HG03565 (cell line): ENCODE measurements around the gene DIAPH3.

Source experiments
- ATAC-seq: cut with Tn5 transposase; IDR thresholded peaks from one replicate; pipeline ENCODE4 v1.9.1; 2021; ENCODE audit warnings: mild to moderate bottlenecking, moderate library complexity; ENCODE audit not compliant: unreplicated experiment

Gene DIAPH3

DNA sequence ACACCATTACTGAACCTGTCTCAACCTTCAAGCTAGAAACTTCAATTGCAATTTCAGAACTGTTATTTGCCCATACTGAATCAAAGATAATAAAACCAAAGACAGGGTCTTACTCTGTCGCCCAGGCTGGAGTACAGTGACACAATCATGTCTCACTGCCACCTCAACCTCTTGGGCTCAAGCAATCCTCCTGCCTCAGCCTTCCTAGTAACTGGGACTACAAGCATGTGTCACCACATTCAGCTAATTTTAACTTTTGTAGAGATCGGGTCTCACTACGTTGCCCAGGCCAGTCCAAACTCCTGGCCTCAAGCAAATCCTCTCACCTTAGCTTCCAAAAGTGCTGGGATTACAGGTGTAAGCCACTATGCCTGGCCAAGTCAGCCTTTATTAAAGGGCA, 143.4 kb downstream of the DIAPH3 start:
- ATAC-seq: no peak

DNA sequence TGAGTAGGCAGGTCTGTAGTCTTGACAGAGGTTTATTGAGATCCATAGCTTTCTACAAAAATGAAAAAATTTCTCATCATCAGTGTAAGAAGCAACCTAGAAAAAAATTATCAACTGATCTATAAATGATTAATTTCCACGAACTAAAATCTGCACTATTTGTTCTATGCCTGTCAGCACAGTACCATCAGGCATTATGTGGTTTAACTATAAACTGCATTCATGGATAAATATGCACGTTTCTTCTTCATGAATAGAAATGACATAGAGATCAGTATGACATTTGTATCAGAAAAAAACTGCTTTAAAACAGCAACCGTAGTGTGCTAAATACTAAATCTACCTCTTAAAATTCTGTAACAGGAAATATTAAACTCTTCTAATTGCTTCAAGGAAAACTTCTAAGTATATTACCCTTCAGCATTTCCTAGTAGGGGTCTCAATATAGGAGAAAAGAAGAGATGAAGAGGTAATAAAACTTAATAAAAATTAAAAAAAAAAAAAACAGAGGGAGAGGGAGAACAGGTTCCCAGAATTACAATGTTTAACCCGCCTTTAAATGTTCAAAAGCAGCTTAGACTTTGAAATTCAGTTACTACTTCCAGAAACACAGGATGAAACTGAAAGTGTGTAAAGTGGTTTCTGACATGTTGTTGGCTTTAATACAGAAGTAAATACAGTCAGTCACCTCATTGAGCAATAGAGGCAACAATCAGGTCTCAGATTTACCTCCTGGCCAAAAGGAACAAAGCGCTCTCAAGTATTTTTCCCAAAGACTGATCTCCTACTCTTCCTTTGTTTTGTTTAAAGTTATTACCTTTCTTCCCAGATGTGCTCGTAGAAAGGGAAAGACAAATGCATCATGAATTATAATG, 144.4 kb downstream of the DIAPH3 start:
- peak; percentile 66 for ATAC-seq

DNA sequence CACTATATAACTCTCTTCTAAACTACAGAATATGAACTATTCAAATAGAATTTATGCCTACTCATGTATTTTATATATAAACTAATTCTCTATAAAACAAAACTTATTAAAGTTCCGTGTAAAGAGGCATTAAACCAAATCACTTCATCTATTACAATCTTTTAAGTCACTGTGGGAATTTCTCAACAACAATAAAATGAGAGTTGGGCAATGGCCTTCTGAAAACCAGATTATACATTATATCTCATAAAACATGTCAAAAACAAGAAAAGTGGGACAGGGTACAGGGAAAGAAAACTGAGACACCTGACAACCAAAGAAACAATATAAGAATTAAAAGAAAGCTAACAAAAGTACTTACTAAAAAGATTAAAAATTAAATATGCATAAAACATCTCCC, 145.2 kb downstream of the DIAPH3 start:
- no peak for ATAC-seq

DNA sequence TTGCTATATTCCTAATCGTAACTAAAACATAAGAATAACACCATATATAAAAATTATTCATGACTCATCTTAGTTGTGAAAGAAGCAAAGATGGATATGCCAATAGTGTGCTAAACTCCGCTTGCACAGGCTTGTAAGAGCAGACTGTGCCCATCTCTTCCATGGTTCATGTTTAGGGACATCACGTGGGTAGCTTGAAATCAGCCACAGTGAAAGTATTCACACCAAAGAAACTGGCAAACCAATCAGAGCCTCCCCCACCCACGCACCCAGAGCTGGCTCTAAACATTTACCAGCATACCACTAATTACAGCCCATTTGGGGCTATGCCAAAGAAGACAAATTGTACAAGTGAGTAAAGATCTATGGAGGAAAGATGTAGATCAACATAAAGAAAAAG, 147.5 kb downstream of the DIAPH3 start:
- no peak for ATAC-seq

- ATAC-seq: no peak
These were observed 150.6 kb downstream of the DIAPH3 start for GRCh38 chr13:60013166-60013565.

GRCh38 chr13:60012488-60012887, 151.2 kb downstream of the DIAPH3 start:
- no peak for ATAC-seq

DNA sequence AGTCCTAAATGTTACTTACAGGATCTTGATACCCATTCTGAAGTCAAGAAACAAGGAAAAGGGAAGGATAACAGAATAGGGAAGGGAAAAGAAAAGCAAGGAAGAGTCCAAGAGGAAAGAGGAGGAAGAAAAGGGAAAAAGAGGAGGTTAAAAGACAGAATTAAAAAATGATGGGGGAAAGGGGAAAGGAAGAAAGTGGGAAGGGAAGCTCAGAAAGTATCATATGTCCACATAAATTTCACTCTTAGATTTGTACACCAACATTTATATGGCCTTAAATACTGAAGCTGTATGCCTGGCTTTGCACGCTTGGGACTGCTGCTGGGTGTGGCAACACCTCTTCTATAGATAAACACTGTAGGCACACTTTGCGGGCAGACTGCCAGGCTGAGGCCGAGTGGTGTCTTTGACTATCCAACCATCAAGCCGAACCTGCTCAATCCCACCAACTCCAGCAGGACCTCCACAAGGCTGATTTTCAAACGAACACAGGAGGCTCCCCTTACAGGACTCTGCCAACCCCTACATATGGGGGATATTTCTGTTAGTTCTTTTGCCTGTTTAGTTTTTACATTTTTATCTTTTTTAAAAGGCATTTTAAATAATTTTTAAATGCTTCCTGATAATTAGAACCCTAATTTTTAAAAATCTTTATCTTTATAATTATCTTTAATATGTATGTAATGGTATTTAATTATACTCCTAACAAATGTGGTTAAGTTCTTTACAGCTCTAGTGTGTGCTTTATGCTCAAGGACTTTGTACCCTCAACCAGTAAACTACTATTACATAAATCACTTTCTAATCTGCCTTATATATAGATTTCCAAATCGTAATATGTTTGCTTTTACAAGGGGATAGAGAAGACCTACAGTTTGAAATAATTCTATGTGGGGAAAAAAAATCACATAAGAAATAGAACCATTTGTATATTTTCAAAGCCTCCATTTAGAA, 154.2 kb downstream of the DIAPH3 start:
- no peak for ATAC-seq

- no peak for ATAC-seq
These were observed 161.8 kb downstream of the DIAPH3 start for GRCh38 chr13:60001889-60002288.

DNA sequence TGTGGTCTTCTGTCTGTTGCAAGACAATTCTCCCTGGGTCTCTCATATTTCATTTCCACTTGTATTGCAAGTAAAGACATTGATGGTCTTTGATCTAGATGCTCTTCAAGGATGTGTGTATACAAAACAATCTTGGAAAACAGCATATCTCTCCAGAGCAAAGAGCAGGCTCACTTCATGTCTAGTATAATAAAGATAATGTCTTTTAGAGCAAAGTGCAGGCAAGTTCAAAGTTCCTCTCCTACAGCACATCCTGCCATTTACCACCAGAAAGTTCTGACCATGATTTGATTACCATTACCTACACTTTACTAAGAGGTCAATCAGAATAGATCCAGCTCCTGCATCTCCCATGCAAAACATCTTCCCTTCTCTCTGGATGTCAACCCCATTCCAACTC, 162.8 kb downstream of the DIAPH3 start:
- ATAC-seq: no peak

- ATAC-seq: no peak
These were observed 163.6 kb downstream of the DIAPH3 start for GRCh38 chr13:60000081-60000480.

DNA sequence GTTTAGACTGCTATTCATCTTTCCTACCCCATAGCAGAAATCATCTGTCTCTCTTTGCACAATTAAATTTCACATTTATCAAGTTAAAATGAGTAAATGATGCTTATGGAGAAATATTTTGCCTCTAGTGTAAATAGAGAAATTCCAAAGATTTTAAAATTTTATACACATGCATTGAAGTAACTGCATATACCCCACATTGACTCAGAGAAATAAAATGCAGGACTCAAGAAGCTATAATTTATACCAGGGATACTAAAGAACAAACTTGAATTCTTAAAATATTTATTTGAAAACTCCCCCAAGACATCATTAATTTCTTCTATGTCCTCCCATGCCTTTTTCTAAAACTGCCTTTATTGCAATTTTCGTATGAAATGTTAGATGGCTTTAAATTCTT, 165.8 kb downstream of the DIAPH3 start:
- no peak for ATAC-seq

- no peak for ATAC-seq
These were observed 167.2 kb downstream of the DIAPH3 start for GRCh38 chr13:59996461-59996980.

GRCh38 chr13:59991395-59991794, 172.3 kb downstream of the DIAPH3 start:
- ATAC-seq: no peak

GRCh38 chr13:59982631-59983382, 180.9 kb downstream of the DIAPH3 start:
- no peak for ATAC-seq

DNA sequence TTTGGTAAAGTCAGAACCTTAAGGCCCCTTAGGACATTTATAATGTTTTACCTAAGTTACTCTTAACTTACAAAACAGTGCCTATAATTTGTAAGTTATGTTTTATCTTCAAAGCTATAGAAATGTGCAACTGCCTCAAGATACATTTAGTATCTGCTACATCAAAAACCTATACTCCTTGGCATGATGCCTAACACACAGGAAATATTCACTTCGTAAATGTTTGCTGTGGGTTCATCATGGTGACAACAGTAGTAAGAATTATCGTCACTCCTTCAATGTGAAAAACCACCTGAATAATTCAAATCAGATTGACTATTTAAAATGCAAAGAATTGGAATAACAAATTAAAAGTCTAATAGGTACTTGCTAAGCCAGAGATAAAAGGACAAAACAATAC, 184.1 kb downstream of the DIAPH3 start:
- ATAC-seq: no peak

DNA sequence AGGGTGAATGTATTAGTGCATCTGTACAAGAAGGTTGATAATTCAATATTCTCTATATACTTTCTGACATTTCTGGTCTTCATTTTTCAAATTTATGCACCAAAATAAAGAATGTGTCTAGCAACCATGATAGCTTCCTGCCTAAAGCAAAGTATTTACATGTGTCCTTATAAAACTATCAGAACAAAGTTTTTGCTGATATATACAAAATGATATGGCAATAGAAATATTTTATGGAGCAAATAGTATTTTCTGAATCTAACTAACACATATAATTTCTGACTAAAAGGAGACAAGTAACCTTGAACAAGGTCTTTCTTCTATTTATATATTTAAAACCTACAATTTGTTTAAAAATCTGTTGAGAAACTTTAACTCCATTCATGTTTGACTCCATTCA, 184.9 kb downstream of the DIAPH3 start:
- ATAC-seq: no peak

DNA sequence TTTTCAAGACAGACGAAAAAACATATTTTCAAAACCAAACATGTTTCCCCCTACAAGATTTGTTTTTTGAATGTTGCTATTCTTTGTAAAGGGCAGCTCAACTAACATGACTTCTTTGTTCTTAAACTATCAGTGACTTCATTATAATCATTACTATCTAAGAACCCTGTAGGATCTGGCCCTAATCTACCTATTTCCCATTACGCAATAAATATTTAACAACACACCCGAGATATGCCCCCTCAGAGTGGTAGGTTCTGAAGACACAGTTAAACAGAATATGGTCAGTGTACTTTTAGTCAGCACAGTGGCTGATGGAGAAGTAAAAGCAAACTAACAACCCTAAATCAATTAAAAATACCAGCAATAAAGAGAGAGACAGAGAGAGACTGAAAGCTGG, 186.9 kb downstream of the DIAPH3 start:
- ATAC-seq: no peak

GRCh38 chr13:59975807-59976435, 187.8 kb downstream of the DIAPH3 start:
- ATAC-seq: no peak

DNA sequence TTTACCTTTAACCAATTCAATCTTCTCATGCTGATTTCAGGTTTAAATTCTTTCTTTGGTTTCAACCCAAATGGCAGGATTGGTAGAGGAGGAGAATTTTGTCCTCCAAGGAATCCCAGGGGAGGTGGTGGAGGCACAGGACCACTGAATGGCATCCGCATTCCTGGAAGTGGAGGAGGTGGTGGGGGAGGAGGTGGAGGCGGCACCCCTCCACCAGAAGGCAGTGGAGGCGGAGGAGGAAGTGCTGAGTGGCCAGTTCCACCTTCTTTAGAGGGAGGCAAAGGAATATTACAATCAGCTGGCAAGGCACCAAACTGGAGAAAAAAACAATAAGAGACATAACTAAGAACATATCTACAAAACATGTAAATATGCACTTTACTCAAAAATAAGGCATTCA, 192.9 kb downstream of the DIAPH3 start:
- no peak for ATAC-seq

- no peak for ATAC-seq
These were observed 199.9 kb downstream of the DIAPH3 start for GRCh38 chr13:59963827-59964226.
